Glutamatergic neuron (in vitro differentiated cells): ENCODE data around the gene KIAA0232. TPM values are rescaled to one million over a fixed set of nuclear protein-coding genes. Genes with fewer than 3 reads are reported as not detected.

ENCODE experiments used
- DNase-seq: peaks from one replicate; pipeline ENCODE4 v3.0.0; 2022
- H3K27ac Mint-ChIP-seq: one replicate; pipeline ENCODE4 v1.8.0; 2020; ENCODE audit warnings: mild to moderate bottlenecking, mixed read lengths, inconsistent platforms; ENCODE audit not compliant: unreplicated experiment
- H3K27me3 Mint-ChIP-seq: one replicate; pipeline ENCODE4 v1.8.0; 2020; ENCODE audit warnings: mild to moderate bottlenecking, moderate library complexity, mixed read lengths, inconsistent platforms; ENCODE audit not compliant: unreplicated experiment
- H3K36me3 Mint-ChIP-seq: one replicate; pipeline ENCODE4 v1.8.0; 2020; ENCODE audit warnings: mild to moderate bottlenecking, mixed read lengths, inconsistent platforms; ENCODE audit not compliant: unreplicated experiment
- H3K4me1 Mint-ChIP-seq: one replicate; pipeline ENCODE4 v1.8.0; 2020; ENCODE audit warnings: mild to moderate bottlenecking, low read depth, mixed read lengths, inconsistent platforms; ENCODE audit not compliant: unreplicated experiment
- H3K4me3 Mint-ChIP-seq: one replicate; pipeline ENCODE4 v1.8.0; 2020; ENCODE audit warnings: mild to moderate bottlenecking, mixed read lengths, inconsistent platforms; ENCODE audit not compliant: unreplicated experiment
- H3K9me3 Mint-ChIP-seq: one replicate; pipeline ENCODE4 v1.8.0; 2020; ENCODE audit warnings: mild to moderate bottlenecking, moderate library complexity, mixed read lengths, inconsistent platforms; ENCODE audit not compliant: unreplicated experiment
- CTCF ChIP-seq: fragments of 200-600 bp; sonication (generic); IDR thresholded peaks from one replicate; pipeline ENCODE4 v1.5.0; 2021; ENCODE audit not compliant: partially characterized antibody, unreplicated experiment
- total RNA-seq: library from RNA; stranded (reverse); fragmentation: NEBNext Ultra II Directional; extraction: Animal tissue kit (Norgen Biotek cat#: 25700); gene quantifications from one replicate; pipeline ENCODE4 v1.2.1, GENCODE V29; 2021; ENCODE audit not compliant: unreplicated experiment

Gene KIAA0232
- total RNA-seq, 1 donor from 2014 or later: 64.4 TPM

DNA sequence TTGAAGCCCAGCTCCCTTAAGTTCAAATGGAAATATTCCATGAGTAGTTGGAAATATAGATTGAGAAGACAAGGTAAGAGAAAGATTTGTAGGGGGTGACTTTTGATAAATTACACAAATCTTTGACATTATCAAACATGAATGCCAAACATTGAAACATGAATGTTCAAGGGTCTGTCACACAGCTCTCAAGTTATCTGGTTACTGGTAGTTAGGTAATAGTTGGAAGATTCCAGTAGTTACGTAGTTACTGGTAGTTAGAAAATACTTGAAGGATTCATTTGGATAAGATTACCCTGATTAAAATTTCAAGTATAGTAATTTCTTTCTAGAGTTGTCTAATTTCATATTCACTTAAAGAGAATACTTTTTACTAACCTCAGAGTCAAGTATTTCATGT, 20.7 kb downstream of the KIAA0232 start:
- DNase-seq: no peak
- no peaks in the 10 kb centered on the region for H3K27me3 Mint-ChIP-seq
- H3K4me3 Mint-ChIP-seq: no peak overlapping the region
- no peak overlapping the region for H3K27ac Mint-ChIP-seq
- H3K9me3 Mint-ChIP-seq: no peaks in the 10 kb centered on the region
- peaks cover 7% of the 10 kb centered on the region for H3K4me1 Mint-ChIP-seq
- no peak for TF ChIP-seq CTCF
- no peaks in the 10 kb centered on the region for H3K36me3 Mint-ChIP-seq

GRCh38 chr4:6804082-6804752, 21.7 kb downstream of the KIAA0232 start:
- H3K4me3 Mint-ChIP-seq: peak overlapping the region; percentile 10
- no peak for TF ChIP-seq CTCF
- no peaks in the 10 kb centered on the region for H3K27me3 Mint-ChIP-seq
- H3K4me1 Mint-ChIP-seq: peaks cover 8% of the 10 kb centered on the region
- H3K9me3 Mint-ChIP-seq: no peaks in the 10 kb centered on the region
- DNase-seq: no peak
- H3K36me3 Mint-ChIP-seq: no peaks in the 10 kb centered on the region
- no peak overlapping the region for H3K27ac Mint-ChIP-seq

DNA sequence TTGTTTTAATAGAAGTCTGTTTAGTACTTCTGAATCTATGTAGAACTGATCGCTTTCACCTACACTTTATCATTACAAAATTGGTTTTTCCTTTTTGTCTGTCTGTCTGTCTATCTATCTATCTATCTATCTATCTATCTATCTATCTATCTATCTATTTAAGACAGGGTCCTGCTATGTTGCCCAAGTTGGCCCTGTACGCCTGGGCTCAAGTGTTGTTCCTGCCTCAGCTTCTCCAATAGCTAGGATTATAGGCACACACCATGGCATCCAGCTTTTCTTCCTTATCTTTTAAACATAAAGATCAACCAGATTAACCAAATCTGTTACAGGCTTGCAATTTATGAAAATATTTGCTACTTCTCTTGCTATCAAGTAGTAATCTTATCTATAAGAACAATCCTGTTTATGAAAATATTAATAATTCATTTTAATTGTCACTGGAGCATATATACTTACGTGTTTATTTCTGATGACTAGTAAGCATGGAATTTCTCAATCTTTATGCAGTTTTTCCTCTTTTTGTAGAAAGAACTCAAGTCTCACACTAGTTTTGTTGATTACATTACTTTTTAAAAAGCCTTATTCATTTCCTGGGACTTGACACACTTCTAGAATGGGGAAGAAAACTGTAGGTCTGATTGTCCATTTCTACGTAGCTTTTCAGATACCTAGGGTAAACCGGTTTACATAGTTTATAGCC, 24.5 kb downstream of the KIAA0232 start:
- Mint-ChIP-seq H3K36me3 (no peaks in the 10 kb centered on the region), H3K27ac (no peak overlapping the region), H3K27me3 (no peaks in the 10 kb centered on the region), H3K4me3 (no peak overlapping the region), H3K9me3 (no peaks in the 10 kb centered on the region), H3K4me1 (peaks cover 8% of the 10 kb centered on the region)
- TF ChIP-seq CTCF: no peak
- DNase-seq: no peak

DNA sequence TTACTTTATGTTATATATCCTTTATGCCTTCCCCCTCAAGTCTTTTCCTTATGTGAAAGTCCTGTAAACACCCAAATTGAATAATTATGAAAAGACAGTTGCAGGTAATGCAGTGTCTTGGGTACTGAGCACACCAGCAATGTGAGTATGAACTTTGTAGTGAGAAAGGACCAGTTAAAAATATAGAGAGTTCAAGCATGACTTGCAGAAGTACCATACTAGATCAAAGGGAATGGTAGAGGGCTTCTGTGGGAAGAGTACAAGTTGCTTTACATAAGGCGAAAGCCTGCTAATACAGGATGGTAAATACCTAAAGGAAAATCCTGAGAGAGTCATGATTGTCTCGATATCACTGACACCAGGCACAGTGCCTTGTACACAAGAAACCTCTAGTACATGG, 25.7 kb downstream of the KIAA0232 start:
- TF ChIP-seq CTCF: no peak
- no peaks in the 10 kb centered on the region for H3K36me3 Mint-ChIP-seq
- H3K4me3 Mint-ChIP-seq: no peak overlapping the region
- H3K9me3 Mint-ChIP-seq: no peaks in the 10 kb centered on the region
- H3K4me1 Mint-ChIP-seq: peaks cover 5% of the 10 kb centered on the region
- no peak for DNase-seq
- H3K27ac Mint-ChIP-seq: no peak overlapping the region
- no peaks in the 10 kb centered on the region for H3K27me3 Mint-ChIP-seq

GRCh38 chr4:6811165-6811564, 28.6 kb downstream of the KIAA0232 start:
- peaks cover 2% of the 10 kb centered on the region for H3K4me1 Mint-ChIP-seq
- no peaks in the 10 kb centered on the region for H3K27me3 Mint-ChIP-seq
- H3K9me3 Mint-ChIP-seq: no peaks in the 10 kb centered on the region
- no peak for TF ChIP-seq CTCF
- no peaks in the 10 kb centered on the region for H3K36me3 Mint-ChIP-seq
- DNase-seq: no peak
- H3K27ac Mint-ChIP-seq: no peak overlapping the region
- H3K4me3 Mint-ChIP-seq: no peak overlapping the region
